ENCODE results near the gene IGHMBP2. TPM values are rescaled to one million over a fixed set of nuclear protein-coding genes. Genes with fewer than 3 reads are reported as not detected.

IGHMBP2 gene
- total RNA-seq, 1 experiment from 2014 or later: 27.8 TPM

GRCh38 chr11:68978626-68978930 is 74.9 kb downstream of the IGHMBP2 start:
- Histone ChIP-seq H3K9me3 (ENCODE audit: control insufficient read depth, insufficient read depth, low read depth, low read length) (no peaks in the 10 kb centered on the region), H3K36me3 (ENCODE audit: control insufficient read depth, insufficient read depth, low read length) (no peaks in the 10 kb centered on the region), H3K4me1 (ENCODE audit: control insufficient read depth, insufficient read depth, low read length) (no peaks in the 10 kb centered on the region), H3K4me3 (ENCODE audit: low read depth in 2 of 2, low read length in 2 of 2) (no peak overlapping the region), H3K27ac (ENCODE audit: low read length) (no peak overlapping the region), H3K27me3 (ENCODE audit: control insufficient read depth, insufficient read depth, low read length) (no peaks in the 10 kb centered on the region; the same call in 1 of the 2 replicates)
- ChIA-PET POLR2A (no interaction called here), CTCF (no interaction called here)
- TF ChIP-seq TCF7L2 (IDR thresholded peaks at IDR 0.05; ENCODE audit: low read depth, low read length) (no peak), CTCF (IDR thresholded peaks at IDR 0.05) (no peak), REST (IDR thresholded peaks at IDR 0.05; ENCODE audit: insufficient read depth in 1 of 2, low read depth in 2 of 2, low read length in 1 of 2) (no peak), SIN3A (IDR thresholded peaks at IDR 0.05; ENCODE audit: borderline replicate concordance, insufficient read depth, low read depth, low read length) (no peak), POLR2AphosphoS5 (IDR thresholded peaks at IDR 0.05; ENCODE audit: low read depth, low read length) (no peak)
- ATAC-seq (no peak), DNase-seq (ENCODE audit: low read depth, low spot score) (no peak)
- no TSS peak for BruUV-seq (replicated peaks)
- in situ Hi-C loops (cut with HindIII; ENCODE audit: low pct_unique_long_range_greater_than_20kb, low sequenced_read_pairs) (no loop called here), intact Hi-C loops (cut with micrococcal nuclease; ENCODE audit: unreplicated experiment) (no loop called here)

- ChIA-PET CTCF (no interaction called here), POLR2A (no interaction called here)
- Histone ChIP-seq H3K9me3 (ENCODE audit: control insufficient read depth, insufficient read depth, low read depth, low read length) (no peaks in the 10 kb centered on the region), H3K36me3 (ENCODE audit: control insufficient read depth, insufficient read depth, low read length) (no peaks in the 10 kb centered on the region), H3K27ac (ENCODE audit: low read length) (no peak overlapping the region), H3K4me1 (ENCODE audit: control insufficient read depth, insufficient read depth, low read length) (no peaks in the 10 kb centered on the region), H3K27me3 (ENCODE audit: control insufficient read depth, insufficient read depth, low read length) (no peaks in the 10 kb centered on the region; the same call in 1 of the 2 replicates), H3K4me3 (ENCODE audit: low read depth in 2 of 2, low read length in 2 of 2) (no peak overlapping the region)
- no peak for ATAC-seq
- no TSS peak for BruUV-seq (replicated peaks)
- TF ChIP-seq TCF7L2 (IDR thresholded peaks at IDR 0.05; ENCODE audit: low read depth, low read length) (no peak), SIN3A (IDR thresholded peaks at IDR 0.05; ENCODE audit: borderline replicate concordance, insufficient read depth, low read depth, low read length) (no peak), CTCF (IDR thresholded peaks at IDR 0.05) (no peak), POLR2AphosphoS5 (IDR thresholded peaks at IDR 0.05; ENCODE audit: low read depth, low read length) (no peak), REST (IDR thresholded peaks at IDR 0.05; ENCODE audit: insufficient read depth in 1 of 2, low read depth in 2 of 2, low read length in 1 of 2) (no peak)
- intact Hi-C loops (cut with micrococcal nuclease; ENCODE audit: unreplicated experiment): no loop called here
- no peak for DNase-seq (ENCODE audit: low read depth, low spot score)
- in situ Hi-C loops (cut with HindIII; ENCODE audit: low pct_unique_long_range_greater_than_20kb, low sequenced_read_pairs): no loop called here
These were observed 75.4 kb downstream of the IGHMBP2 start for GRCh38 chr11:68978931-68979594.

Measured in Panc1 (cell line).